GM12801 (cell line): ENCODE data around the gene PHF21A.

Source experiments
- CTCF ChIP-seq: IDR thresholded peaks from one replicate; pipeline ENCODE4 v1.5.1; 2011; ENCODE audit warnings: control low read depth; ENCODE audit not compliant: insufficient read length; ENCODE audit errors: extremely low read depth

PHF21A gene

DNA sequence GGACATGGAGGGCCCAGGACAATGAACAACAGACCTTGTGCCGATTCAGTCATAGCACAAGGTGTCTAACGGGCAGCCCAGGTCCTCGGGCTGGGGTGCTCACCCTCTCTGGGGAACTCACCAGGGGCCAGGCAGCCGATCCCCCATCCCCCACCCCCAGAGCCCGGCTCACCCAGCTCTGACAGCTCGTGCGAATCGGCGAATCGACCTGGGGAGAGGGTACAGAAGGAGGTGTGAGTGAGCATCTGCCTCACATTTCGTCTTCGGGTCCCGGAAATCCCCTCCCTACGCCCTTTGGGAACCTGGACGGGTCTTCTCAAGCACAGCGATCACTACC, 204.0 kb downstream of the PHF21A start:
- no peak for TF ChIP-seq CTCF

DNA sequence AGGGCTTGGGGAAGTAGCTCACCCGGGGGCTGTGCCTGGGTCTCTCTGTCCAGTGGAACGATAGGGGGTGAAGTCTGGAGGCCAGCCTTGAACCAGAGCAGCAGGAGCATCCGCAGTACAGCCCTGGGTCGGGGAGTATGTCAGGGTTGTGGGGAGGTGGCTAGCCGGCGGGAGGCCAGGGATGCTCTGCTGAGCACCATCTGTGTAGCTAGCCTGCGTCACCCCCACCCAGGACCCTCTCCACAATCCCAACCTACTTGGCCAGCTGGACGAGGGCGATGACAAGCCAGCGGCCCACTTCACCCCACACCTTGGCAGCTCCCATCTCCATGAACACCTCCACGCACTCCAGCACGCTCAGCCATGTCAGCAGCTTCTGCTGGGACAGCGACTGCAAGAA, 205.8 kb downstream of the PHF21A start:
- no peak for TF ChIP-seq CTCF

- no peak for TF ChIP-seq CTCF
These were observed 207.2 kb downstream of the PHF21A start for GRCh38 chr11:45913942-45914635.

DNA sequence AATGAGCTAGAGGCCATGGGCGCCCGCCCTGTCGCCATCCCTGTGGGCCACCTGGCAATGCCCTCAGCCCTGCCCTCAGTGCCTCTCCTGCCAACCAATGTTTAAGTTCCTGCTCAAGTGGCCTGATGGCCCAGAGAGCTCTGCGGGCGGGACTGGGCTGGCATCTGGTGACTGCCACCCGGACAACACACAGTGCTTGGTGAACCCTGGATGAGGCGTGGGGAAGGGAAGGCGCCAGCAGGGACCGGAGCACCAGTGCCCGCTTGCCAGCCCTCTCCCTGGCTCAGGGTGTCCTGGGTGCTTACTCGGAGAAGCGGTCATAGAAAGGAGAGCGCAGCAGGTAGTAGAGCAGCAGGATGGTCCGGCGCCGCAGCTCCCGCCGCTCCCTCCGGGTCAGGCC, 207.7 kb downstream of the PHF21A start:
- TF ChIP-seq CTCF: no peak

- TF ChIP-seq CTCF: no peak
These were observed 210.6 kb downstream of the PHF21A start for GRCh38 chr11:45910623-45911022.

GRCh38 chr11:45909594-45910475, 211.4 kb downstream of the PHF21A start:
- TF ChIP-seq CTCF: no peak

DNA sequence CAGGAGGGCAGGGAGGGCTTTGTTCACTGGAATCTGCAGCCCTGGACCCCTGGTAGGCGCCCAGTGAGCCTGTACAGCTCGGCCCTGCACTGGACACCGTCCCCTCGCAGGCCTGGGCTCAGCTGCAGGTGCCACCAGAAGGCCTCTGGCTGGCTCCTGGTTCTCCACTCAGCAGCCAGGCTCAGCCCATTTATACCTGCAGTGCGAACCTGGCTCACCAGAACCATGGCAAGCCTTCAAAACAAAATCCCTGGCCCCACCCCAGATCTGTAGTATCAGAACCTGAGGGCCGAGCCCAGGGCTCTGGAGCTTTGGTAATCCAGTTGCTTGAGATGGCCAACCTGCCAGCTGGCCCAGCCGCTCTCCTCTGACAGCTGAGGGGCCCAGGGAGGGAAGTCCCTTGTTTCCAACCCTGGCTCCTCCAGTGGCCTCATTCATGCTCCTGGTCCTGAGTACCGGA, 213.3 kb downstream of the PHF21A start:
- TF ChIP-seq CTCF: no peak
